Mesenchymal stem cell (in vitro differentiated cells and primary cell): ENCODE measurements around the gene C14orf39.

Experiments
- DNase-seq: peaks from one replicate; pipeline ENCODE4 v3.0.0-alpha.2; 2013
- H2AFZ ChIP-seq: one replicate; pipeline ENCODE4 v1.6.1; 2013; ENCODE audit warnings: low read depth, mild to moderate bottlenecking, control low read depth, inconsistent platforms, low read length, moderate library complexity
- H2AK5ac ChIP-seq: 2 replicates; pipeline ENCODE4 v1.6.1; 2013; ENCODE audit warnings: low read length, moderate library complexity, mild to moderate bottlenecking, inconsistent platforms; ENCODE audit not compliant: severe bottlenecking
- H2BK120ac ChIP-seq: one replicate; pipeline ENCODE4 v1.6.1; 2013; ENCODE audit warnings: low read depth, mild to moderate bottlenecking, inconsistent platforms, low read length, moderate library complexity
- H2BK12ac ChIP-seq, 2 experiments: one replicate each; pipeline ENCODE4 v1.6.1; 2013; ENCODE audit warnings: inconsistent platforms in 2 of 2, low read length in 2 of 2, mild to moderate bottlenecking in 2 of 2, moderate library complexity in 2 of 2, control low read depth in 1 of 2
- H2BK15ac ChIP-seq: one replicate; pipeline ENCODE4 v1.6.1; 2013; ENCODE audit warnings: mild to moderate bottlenecking, low read depth, inconsistent platforms; ENCODE audit not compliant: poor library complexity, severe bottlenecking
- H2BK5ac ChIP-seq: 2 replicates; pipeline ENCODE4 v1.6.1; 2013; ENCODE audit warnings: low read depth, mild to moderate bottlenecking, low read length, control low read depth, inconsistent platforms; ENCODE audit not compliant: poor library complexity, severe bottlenecking
- H3K14ac ChIP-seq, 2 experiments: one replicate each; pipeline ENCODE4 v1.6.1; 2013; ENCODE audit warnings: inconsistent platforms in 2 of 2, low read length in 2 of 2, control low read depth in 1 of 2, mild to moderate bottlenecking in 1 of 2, moderate library complexity in 1 of 2
- H3K18ac ChIP-seq, 2 experiments: one replicate each; pipeline ENCODE4 v1.6.1; 2013; ENCODE audit warnings: inconsistent platforms in 2 of 2, low read length in 2 of 2, control low read depth in 1 of 2, low read depth in 1 of 2, mild to moderate bottlenecking in 1 of 2
- H3K23ac ChIP-seq, 2 experiments: one replicate each; pipeline ENCODE4 v1.6.1; 2013; ENCODE audit warnings: inconsistent platforms in 2 of 2, low read length in 2 of 2, mild to moderate bottlenecking in 2 of 2, moderate library complexity in 2 of 2, control low read depth in 1 of 2
- H3K27ac ChIP-seq: 2 replicates; pipeline ENCODE4 v1.5.1; 2013; ENCODE audit warnings: mild to moderate bottlenecking, moderate library complexity, low read length, control low read depth, inconsistent platforms; ENCODE audit not compliant: poor library complexity, severe bottlenecking
- H3K27me3 ChIP-seq, 2 experiments: 2 replicates each; pipeline versions ENCODE4 v1.6.1 to v1.7.0; 2013; ENCODE audit warnings: low read length in 2 of 2, mild to moderate bottlenecking in 2 of 2, moderate library complexity in 2 of 2, control low read depth in 1 of 2, inconsistent platforms in 1 of 2; ENCODE audit not compliant: control insufficient read depth in 1 of 2, insufficient read depth in 1 of 2
- H3K36me3 ChIP-seq, 2 experiments: 2 replicates each; pipeline versions ENCODE4 v1.6.1 to v1.7.0; 2013; ENCODE audit warnings: low read length in 2 of 2, control low read depth in 1 of 2, inconsistent platforms in 1 of 2, low read depth in 1 of 2, mild to moderate bottlenecking in 1 of 2; ENCODE audit not compliant: insufficient read depth in 2 of 2, control insufficient read depth in 1 of 2
- H3K4ac ChIP-seq, 2 experiments: one replicate each; pipeline ENCODE4 v1.6.1; 2013; ENCODE audit warnings: inconsistent platforms in 2 of 2, low read length in 2 of 2, mild to moderate bottlenecking in 2 of 2, moderate library complexity in 2 of 2, control low read depth in 1 of 2, low read depth in 1 of 2
- H3K4me1 ChIP-seq: 2 replicates; pipeline ENCODE4 v1.6.1; 2013; ENCODE audit warnings: low read depth, low read length, control low read depth; ENCODE audit not compliant: control insufficient read depth, insufficient read depth
- H3K4me2 ChIP-seq: 2 replicates; pipeline ENCODE4 v1.6.1; 2013; ENCODE audit warnings: low read length, mild to moderate bottlenecking, inconsistent platforms; ENCODE audit not compliant: poor library complexity, severe bottlenecking
- H3K4me3 ChIP-seq, 2 experiments: 2 replicates each; pipeline versions ENCODE4 v1.5.1 to v1.7.0; 2013; ENCODE audit warnings: low read length in 2 of 2, mild to moderate bottlenecking in 2 of 2, control low read depth in 1 of 2, low read depth in 1 of 2; ENCODE audit not compliant: insufficient read depth in 1 of 2
- H3K79me1 ChIP-seq: replicated peaks from 2 replicates; pipeline ENCODE4 v1.6.1; 2013; ENCODE audit warnings: mild to moderate bottlenecking, control low read depth, low read length, inconsistent platforms; ENCODE audit not compliant: poor library complexity, severe bottlenecking
- H3K9ac ChIP-seq: 2 replicates; pipeline ENCODE4 v1.7.0; 2013; ENCODE audit warnings: mild to moderate bottlenecking, low read length, moderate library complexity
- H3K9me3 ChIP-seq: 2 replicates; pipeline ENCODE4 v1.7.0; 2013; ENCODE audit warnings: mild to moderate bottlenecking, low read length; ENCODE audit not compliant: control insufficient read depth
- H4K8ac ChIP-seq: one replicate; pipeline ENCODE4 v1.6.1; 2013; ENCODE audit warnings: inconsistent platforms, mild to moderate bottlenecking, low read length, moderate library complexity
- H4K91ac ChIP-seq: one replicate; pipeline ENCODE4 v1.6.1; 2013; ENCODE audit warnings: mild to moderate bottlenecking, low read length, inconsistent platforms
- WGBS: methylation state at CpG from one replicate; pipeline ENCODE4 v1.1.7; 2013; ENCODE audit warnings: mixed read lengths; 5-methylcytosine and 5-hydroxymethylcytosine counted together

C14orf39 gene

DNA sequence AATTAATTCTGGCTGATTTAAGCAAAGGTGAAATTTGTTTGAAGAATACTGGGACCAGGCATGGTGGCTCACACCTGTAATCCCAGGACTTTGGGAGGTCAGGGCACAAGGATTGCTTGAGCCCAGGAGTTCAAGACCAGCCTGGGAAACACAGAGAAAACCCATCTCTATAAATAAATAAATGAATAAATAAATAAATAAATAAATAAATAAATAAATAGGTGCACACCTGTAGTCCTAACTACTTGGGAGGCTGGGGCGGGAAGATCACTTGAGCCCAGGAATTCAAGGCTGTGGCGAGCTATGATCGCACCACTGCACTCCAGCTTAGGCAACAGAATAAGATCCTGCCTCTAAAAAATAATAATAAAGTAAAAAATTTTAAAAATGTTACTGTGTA is 4.4 kb upstream of the C14orf39 start:
- no peak overlapping the region for H2BK12ac ChIP-seq
- DNase-seq, result no peak
- no peaks in the 10 kb centered on the region for H3K9me3 ChIP-seq
- H3K79me1 ChIP-seq, result no peaks in the 10 kb centered on the region
- peaks cover 43 to 76% of the 10 kb centered on the region in 2 experiments for H3K27me3 ChIP-seq
- no peak overlapping the region for H4K8ac ChIP-seq
- H3K4me1 ChIP-seq, result peaks cover 5% of the 10 kb centered on the region
- no peak overlapping the region for H2BK120ac ChIP-seq
- H3K14ac ChIP-seq, result no peak overlapping the region
- no peak overlapping the region for H3K4me2 ChIP-seq
- WGBS, result 100% methylated on average over 2 of the region's 3 CpGs
- no peak overlapping the region for H3K23ac ChIP-seq
- no peak overlapping the region for H2AFZ ChIP-seq
- no peak overlapping the region for H2AK5ac ChIP-seq
- no peak overlapping the region for H2BK15ac ChIP-seq
- H3K18ac ChIP-seq, result no peak overlapping the region
- no peak overlapping the region for H2BK5ac ChIP-seq
- no peak overlapping the region for H3K27ac ChIP-seq
- no peak overlapping the region for H3K9ac ChIP-seq
- no peak overlapping the region for H3K4ac ChIP-seq
- no peak overlapping the region for H3K4me3 ChIP-seq
- no peaks in the 10 kb centered on the region for H3K36me3 ChIP-seq
- no peak overlapping the region for H4K91ac ChIP-seq

GRCh38 chr14:60488175-60488574 is 2.3 kb upstream of the C14orf39 start:
- Histone ChIP-seq H3K4ac (no peak overlapping the region), H3K4me3 (no peak overlapping the region), H2BK15ac (no peak overlapping the region), H4K91ac (no peak overlapping the region), H3K36me3 (no peaks in the 10 kb centered on the region), H3K9ac (no peak overlapping the region), H3K14ac (no peak overlapping the region), H3K79me1 (no peaks in the 10 kb centered on the region), H3K9me3 (no peaks in the 10 kb centered on the region), H2BK12ac (no peak overlapping the region), H3K27ac (no peak overlapping the region), H2AK5ac (no peak overlapping the region), H2BK5ac (no peak overlapping the region), H3K4me1 (peaks cover 8% of the 10 kb centered on the region), H3K18ac (no peak overlapping the region), H4K8ac (no peak overlapping the region), H2BK120ac (no peak overlapping the region), H3K23ac (no peak overlapping the region), H2AFZ (no peak overlapping the region), H3K27me3 (peaks cover 32 to 81% of the 10 kb centered on the region in 2 experiments), H3K4me2 (no peak overlapping the region)
- DNase-seq, result no peak

GRCh38 chr14:60487211-60487610 is 1.3 kb upstream of the C14orf39 start:
- no peak overlapping the region for H4K91ac ChIP-seq
- H4K8ac ChIP-seq, result no peak overlapping the region
- no peak overlapping the region for H2BK120ac ChIP-seq
- peaks cover 32 to 77% of the 10 kb centered on the region in 2 experiments for H3K27me3 ChIP-seq
- no peak overlapping the region for H2BK12ac ChIP-seq
- no peak overlapping the region for H3K27ac ChIP-seq
- no peak overlapping the region for H3K23ac ChIP-seq
- H3K4me2 ChIP-seq, result no peak overlapping the region
- H3K9ac ChIP-seq, result no peak overlapping the region
- H3K4ac ChIP-seq, result no peak overlapping the region
- H3K4me1 ChIP-seq, result peaks cover 8% of the 10 kb centered on the region
- H3K9me3 ChIP-seq, result no peaks in the 10 kb centered on the region
- H2BK15ac ChIP-seq, result no peak overlapping the region
- no peak overlapping the region for H2AK5ac ChIP-seq
- H3K14ac ChIP-seq, result no peak overlapping the region
- H2AFZ ChIP-seq, result no peak overlapping the region
- no peak overlapping the region for H2BK5ac ChIP-seq
- WGBS, result 62% methylated on average over 2 of the region's 2 CpGs
- H3K4me3 ChIP-seq, result no peak overlapping the region
- H3K18ac ChIP-seq, result no peak overlapping the region
- H3K36me3 ChIP-seq, result no peaks in the 10 kb centered on the region
- H3K79me1 ChIP-seq, result no peaks in the 10 kb centered on the region
- DNase-seq, result no peak

DNA sequence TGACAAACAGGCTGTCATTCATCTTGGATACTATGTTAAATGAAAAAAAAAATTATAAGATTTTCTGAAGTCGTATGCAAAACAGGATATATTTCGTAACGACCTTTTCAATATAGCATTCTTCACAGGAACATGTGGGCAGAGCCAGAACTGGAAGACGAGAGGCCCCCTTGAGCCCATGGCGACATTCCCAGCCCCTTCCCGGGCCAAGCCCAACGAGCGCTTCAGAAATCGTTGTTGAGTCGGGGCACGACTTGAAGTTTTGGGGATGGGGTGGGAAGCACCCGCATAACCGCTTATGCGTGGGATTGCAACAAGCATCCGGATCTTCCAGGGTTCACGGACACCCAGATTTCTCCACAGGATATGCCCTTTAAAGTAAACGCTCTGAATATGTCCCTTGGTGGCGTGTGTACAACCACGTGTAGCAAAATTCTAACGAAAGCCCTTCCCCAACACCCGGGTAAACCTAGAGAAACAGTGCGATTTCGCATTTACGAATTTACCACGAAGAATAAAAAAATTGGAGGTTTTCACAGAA is 736 bp downstream of the C14orf39 start:
- Histone ChIP-seq H2AK5ac (no peak overlapping the region), H3K4me1 (peaks cover 8% of the 10 kb centered on the region), H3K4me2 (peak overlapping the region; percentile 85), H3K14ac (no peak overlapping the region), H2AFZ (no peak overlapping the region), H3K9me3 (peaks cover 3% of the 10 kb centered on the region), H4K91ac (no peak overlapping the region), H4K8ac (no peak overlapping the region), H3K23ac (no peak overlapping the region), H3K18ac (no peak overlapping the region), H3K4ac (no peak overlapping the region), H3K9ac (peak overlapping the region; percentile 50), H2BK12ac (no peak overlapping the region), H3K27me3 (peaks cover 22 to 66% of the 10 kb centered on the region in 2 experiments), H3K4me3 (peak overlapping the region; percentile 73 to 77), H3K79me1 (no peaks in the 10 kb centered on the region), H3K36me3 (no peaks in the 10 kb centered on the region), H2BK5ac (no peak overlapping the region), H2BK120ac (no peak overlapping the region), H3K27ac (no peak overlapping the region), H2BK15ac (no peak overlapping the region)
- no peak for DNase-seq
- WGBS, result 15% methylated on average over 25 of the region's 25 CpGs
